ENCODE results near the gene AKAP13.
"Not testable (repeated sequence)": the region's sequence is repeated elsewhere in the genome, so short reads cannot be mapped to it uniquely, and the experiment has no call there.

Gene AKAP13

DNA sequence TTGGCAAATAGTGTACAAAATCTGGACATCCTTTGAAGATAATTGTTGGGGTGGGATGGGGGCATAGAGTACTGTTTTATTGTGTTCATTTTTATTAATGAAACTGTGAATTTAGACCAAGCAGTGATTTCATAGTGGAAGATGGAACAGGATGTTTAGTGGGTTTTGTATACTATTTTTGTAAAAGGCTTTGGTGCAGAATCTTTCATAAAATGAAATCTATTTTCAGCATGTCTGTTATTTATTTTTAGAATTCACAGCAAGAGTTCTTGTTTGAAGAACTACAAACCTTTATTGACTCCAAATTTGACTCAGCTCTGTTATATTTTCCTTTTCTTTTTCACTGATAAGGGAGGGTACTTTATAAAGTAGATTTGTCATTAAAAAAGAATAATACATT lies 145.4 kb downstream of the AKAP13 start:
- Histone ChIP-seq H3K4me1 (ENCODE audit: control insufficient read depth, insufficient read depth, low read length) (peaks cover 26% of the 10 kb centered on the region), H3K9ac (ENCODE audit: low read depth, low read length) (no peak overlapping the region), H3K27ac (ENCODE audit: low read depth, low read length) (no peak overlapping the region), H3K27me3 (ENCODE audit: control insufficient read depth, insufficient read depth, low read length) (no peaks in the 10 kb centered on the region), H3K36me3 (ENCODE audit: control insufficient read depth, insufficient read depth, low read length) (peaks cover 9% of the 10 kb centered on the region; the same call in 1 of the 2 replicates), H3K9me3 (ENCODE audit: control insufficient read depth, insufficient read depth, low read length) (no peaks in the 10 kb centered on the region), H3K4me3 (ENCODE audit: low read depth, low read length) (no peak overlapping the region)

DNA sequence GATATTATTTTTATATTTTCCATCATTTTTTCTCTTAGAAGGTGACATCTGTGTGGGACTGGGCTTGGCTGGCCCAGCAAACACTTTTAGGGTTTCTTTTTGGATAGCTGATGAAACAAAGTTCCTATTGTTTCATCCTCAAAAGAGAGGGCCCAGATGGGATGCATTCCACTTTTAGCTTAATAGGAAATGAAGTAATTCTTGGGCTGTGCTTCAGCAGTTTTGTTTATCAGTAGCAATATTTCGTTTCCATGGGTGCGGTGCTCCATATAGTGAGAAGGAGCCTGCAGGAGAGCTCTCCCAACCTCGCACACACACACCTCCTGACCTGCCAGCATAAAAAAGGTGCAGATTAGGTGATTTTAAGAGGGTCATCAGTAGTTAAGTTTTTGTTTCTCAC lies 147.5 kb downstream of the AKAP13 start:
- Histone ChIP-seq H3K36me3 (ENCODE audit: control insufficient read depth, insufficient read depth, low read length) (peaks cover 3% of the 10 kb centered on the region; the same call in 1 of the 2 replicates), H3K27me3 (ENCODE audit: control insufficient read depth, insufficient read depth, low read length) (no peaks in the 10 kb centered on the region), H3K9ac (ENCODE audit: low read depth, low read length) (no peak overlapping the region), H3K4me1 (ENCODE audit: control insufficient read depth, insufficient read depth, low read length) (peaks cover 22% of the 10 kb centered on the region), H3K27ac (ENCODE audit: low read depth, low read length) (no peak overlapping the region), H3K9me3 (ENCODE audit: control insufficient read depth, insufficient read depth, low read length) (no peaks in the 10 kb centered on the region), H3K4me3 (ENCODE audit: low read depth, low read length) (no peak overlapping the region)

DNA sequence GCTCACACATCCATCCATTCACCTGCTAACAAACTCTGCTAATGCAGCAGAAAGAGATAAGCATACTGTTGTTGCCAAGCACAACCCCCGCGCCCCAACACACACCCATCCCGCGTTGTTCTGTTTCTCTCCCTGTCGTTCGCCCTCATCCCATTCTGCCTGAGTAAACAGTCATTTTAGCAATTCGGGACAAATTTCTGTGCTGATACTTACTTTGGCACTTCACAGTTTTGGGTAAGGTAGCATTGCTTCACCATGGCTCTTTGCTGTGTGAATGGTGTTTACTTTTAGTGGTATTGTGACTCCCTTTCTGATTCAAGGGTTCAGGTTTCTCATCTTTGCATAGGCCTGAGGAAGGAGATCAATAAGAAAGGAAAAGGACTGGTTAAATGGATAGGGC lies 149.7 kb downstream of the AKAP13 start:
- Histone ChIP-seq H3K4me3 (ENCODE audit: low read depth, low read length) (no peak overlapping the region), H3K9me3 (ENCODE audit: control insufficient read depth, insufficient read depth, low read length) (no peaks in the 10 kb centered on the region), H3K36me3 (ENCODE audit: control insufficient read depth, insufficient read depth, low read length) (peaks cover 16% of the 10 kb centered on the region; the same call in 1 of the 2 replicates), H3K27ac (ENCODE audit: low read depth, low read length) (no peak overlapping the region), H3K9ac (ENCODE audit: low read depth, low read length) (no peak overlapping the region), H3K27me3 (ENCODE audit: control insufficient read depth, insufficient read depth, low read length) (no peaks in the 10 kb centered on the region), H3K4me1 (ENCODE audit: control insufficient read depth, insufficient read depth, low read length) (peaks cover 22% of the 10 kb centered on the region)

DNA sequence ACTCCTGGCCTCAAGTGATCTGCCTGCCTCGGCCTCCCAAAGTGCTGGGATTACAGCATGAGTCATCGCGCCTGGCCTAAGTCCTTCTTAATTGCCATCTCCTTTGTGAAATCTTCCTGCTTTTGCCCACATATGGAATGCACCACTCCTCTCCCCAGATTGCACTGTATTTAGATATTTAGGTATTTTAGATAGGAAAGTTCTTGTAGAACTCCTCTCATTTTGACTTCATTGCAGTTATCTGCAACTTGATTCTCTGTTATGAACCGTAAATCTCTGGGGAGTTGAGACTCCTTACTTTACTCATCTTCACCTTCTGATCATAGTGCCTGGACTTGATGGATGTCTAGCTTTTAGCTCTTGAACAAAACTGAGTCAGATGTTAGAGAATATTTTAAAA lies 150.7 kb downstream of the AKAP13 start:
- Histone ChIP-seq H3K4me1 (ENCODE audit: control insufficient read depth, insufficient read depth, low read length) (peaks cover 22% of the 10 kb centered on the region), H3K36me3 (ENCODE audit: control insufficient read depth, insufficient read depth, low read length) (peaks cover 19% of the 10 kb centered on the region; the same call in 1 of the 2 replicates), H3K27me3 (ENCODE audit: control insufficient read depth, insufficient read depth, low read length) (no peaks in the 10 kb centered on the region), H3K27ac (ENCODE audit: low read depth, low read length) (no peak overlapping the region), H3K4me3 (ENCODE audit: low read depth, low read length) (no peak overlapping the region), H3K9ac (ENCODE audit: low read depth, low read length) (no peak overlapping the region), H3K9me3 (ENCODE audit: control insufficient read depth, insufficient read depth, low read length) (no peaks in the 10 kb centered on the region)

- peaks cover 22% of the 10 kb centered on the region for H3K4me1 ChIP-seq (ENCODE audit: control insufficient read depth, insufficient read depth, low read length)
- peaks cover 16% of the 10 kb centered on the region; the same call in 1 of the 2 replicates for H3K36me3 ChIP-seq (ENCODE audit: control insufficient read depth, insufficient read depth, low read length)
- H3K4me3 ChIP-seq (ENCODE audit: low read depth, low read length), result no peak overlapping the region
- no peak overlapping the region for H3K27ac ChIP-seq (ENCODE audit: low read depth, low read length)
- H3K27me3 ChIP-seq (ENCODE audit: control insufficient read depth, insufficient read depth, low read length), result no peaks in the 10 kb centered on the region
- H3K9me3 ChIP-seq (ENCODE audit: control insufficient read depth, insufficient read depth, low read length), result no peaks in the 10 kb centered on the region
- no peak overlapping the region for H3K9ac ChIP-seq (ENCODE audit: low read depth, low read length)
Measured at GRCh38 chr15:85532689-85533088, 152.3 kb downstream of the AKAP13 start.

GRCh38 chr15:85534031-85534430 lies 153.6 kb downstream of the AKAP13 start:
- Histone ChIP-seq H3K36me3 (ENCODE audit: control insufficient read depth, insufficient read depth, low read length) (peaks cover 16% of the 10 kb centered on the region; the same call in 1 of the 2 replicates), H3K4me3 (ENCODE audit: low read depth, low read length) (no peak overlapping the region), H3K27me3 (ENCODE audit: control insufficient read depth, insufficient read depth, low read length) (no peaks in the 10 kb centered on the region), H3K9ac (ENCODE audit: low read depth, low read length) (no peak overlapping the region), H3K27ac (ENCODE audit: low read depth, low read length) (no peak overlapping the region), H3K9me3 (ENCODE audit: control insufficient read depth, insufficient read depth, low read length) (no peaks in the 10 kb centered on the region), H3K4me1 (ENCODE audit: control insufficient read depth, insufficient read depth, low read length) (peaks cover 13% of the 10 kb centered on the region)

DNA sequence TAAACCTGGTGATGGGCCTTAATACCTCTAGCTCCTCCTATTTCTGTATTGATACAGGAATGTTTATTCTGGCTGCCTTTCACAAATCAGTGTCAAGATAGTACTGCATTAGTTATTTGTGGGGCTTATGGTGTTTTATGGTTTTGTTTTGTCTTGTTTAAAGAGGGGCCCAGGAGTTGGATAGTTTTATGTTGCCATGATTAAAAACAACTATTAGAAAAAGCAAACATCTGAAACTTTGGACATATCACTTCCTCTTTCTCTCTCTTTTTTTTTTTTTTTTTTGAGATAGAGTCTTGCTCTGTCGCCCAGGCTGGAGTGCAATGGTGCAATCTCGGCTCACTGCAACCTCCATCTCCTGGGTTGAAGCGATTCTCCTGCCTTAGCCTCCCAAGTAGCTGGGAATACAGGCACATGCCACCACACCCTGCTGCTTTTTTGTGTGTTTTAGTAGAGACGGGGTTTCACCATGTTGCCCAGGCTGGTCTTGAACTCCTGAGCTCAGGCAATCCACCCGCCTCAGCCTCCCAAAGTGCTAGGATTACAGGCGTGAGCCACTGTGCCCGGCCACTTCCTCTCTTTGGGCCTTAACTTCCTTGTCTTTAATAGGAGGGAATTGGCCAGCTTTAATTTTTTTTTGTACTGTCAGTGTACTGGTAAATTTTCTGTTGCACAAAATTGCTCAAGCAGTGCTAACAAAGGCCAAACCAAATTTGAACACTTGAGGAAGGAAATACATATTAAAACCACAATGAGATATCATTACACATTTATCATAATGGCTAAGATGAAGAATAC lies 155.3 kb downstream of the AKAP13 start:
- not testable (repeated sequence) for H3K9me3 ChIP-seq (ENCODE audit: control insufficient read depth, insufficient read depth, low read length); H3K4me3 ChIP-seq (ENCODE audit: low read depth, low read length); H3K27ac ChIP-seq (ENCODE audit: low read depth, low read length); H3K9ac ChIP-seq (ENCODE audit: low read depth, low read length); H3K4me1 ChIP-seq (ENCODE audit: control insufficient read depth, insufficient read depth, low read length); H3K27me3 ChIP-seq (ENCODE audit: control insufficient read depth, insufficient read depth, low read length)
- H3K36me3 ChIP-seq (ENCODE audit: control insufficient read depth, insufficient read depth, low read length), result peaks cover 16% of the 10 kb centered on the region; the same call in 1 of the 2 replicates

GRCh38 chr15:85536341-85536740 lies 155.9 kb downstream of the AKAP13 start:
- no peaks in the 10 kb centered on the region for H3K27me3 ChIP-seq (ENCODE audit: control insufficient read depth, insufficient read depth, low read length)
- no peak overlapping the region for H3K27ac ChIP-seq (ENCODE audit: low read depth, low read length)
- H3K4me1 ChIP-seq (ENCODE audit: control insufficient read depth, insufficient read depth, low read length), result no peaks in the 10 kb centered on the region
- H3K4me3 ChIP-seq (ENCODE audit: low read depth, low read length), result no peak overlapping the region
- no peak overlapping the region for H3K9ac ChIP-seq (ENCODE audit: low read depth, low read length)
- peaks cover 16% of the 10 kb centered on the region; the same call in 1 of the 2 replicates for H3K36me3 ChIP-seq (ENCODE audit: control insufficient read depth, insufficient read depth, low read length)
- H3K9me3 ChIP-seq (ENCODE audit: control insufficient read depth, insufficient read depth, low read length), result no peaks in the 10 kb centered on the region

- H3K27ac ChIP-seq (ENCODE audit: low read depth, low read length), result no peak overlapping the region
- peaks cover 10% of the 10 kb centered on the region; the same call in 1 of the 2 replicates for H3K4me1 ChIP-seq (ENCODE audit: control insufficient read depth, insufficient read depth, low read length)
Measured at GRCh38 chr15:85539491-85539890, 159.1 kb downstream of the AKAP13 start.

DNA sequence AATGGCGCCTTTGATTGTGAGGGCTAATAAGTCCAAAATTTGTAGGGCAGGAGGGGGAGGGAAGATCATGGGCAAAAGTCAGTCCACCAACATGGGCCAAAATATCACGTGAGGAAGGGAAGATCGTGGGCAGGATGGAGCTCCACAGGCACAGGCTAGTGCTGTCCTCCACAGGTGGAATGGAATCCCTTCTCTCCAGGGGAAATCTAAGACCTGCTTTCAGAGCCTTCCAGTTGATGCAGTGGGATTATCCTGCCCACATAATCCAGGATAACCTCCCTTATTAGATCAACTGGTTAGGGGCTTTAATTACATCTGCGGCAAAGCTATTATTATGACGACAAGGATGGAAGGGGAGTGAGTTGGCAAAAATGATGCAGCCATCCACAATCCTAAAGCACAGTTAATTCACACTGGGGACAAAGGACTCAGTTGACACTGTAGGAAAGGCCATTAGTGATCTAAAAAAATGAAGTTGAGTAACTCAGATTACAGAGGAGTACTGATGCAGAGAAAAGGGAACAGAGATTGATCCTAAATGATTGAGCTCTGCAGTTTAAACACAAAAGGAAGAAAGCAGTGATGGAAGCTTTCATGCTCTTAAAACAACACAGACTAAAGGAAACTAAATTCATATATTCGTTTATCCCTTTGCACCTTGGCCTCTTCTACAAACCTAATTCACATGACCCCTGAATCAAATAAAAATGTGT lies 159.8 kb downstream of the AKAP13 start:
- no peak overlapping the region for H3K4me3 ChIP-seq (ENCODE audit: low read depth, low read length)
- H3K27ac ChIP-seq (ENCODE audit: low read depth, low read length), result no peak overlapping the region
- H3K9ac ChIP-seq (ENCODE audit: low read depth, low read length), result no peak overlapping the region
- H3K4me1 ChIP-seq (ENCODE audit: control insufficient read depth, insufficient read depth, low read length), result peaks cover 10% of the 10 kb centered on the region; the same call in 1 of the 2 replicates
- H3K27me3 ChIP-seq (ENCODE audit: control insufficient read depth, insufficient read depth, low read length), result no peaks in the 10 kb centered on the region
- peaks cover 2% of the 10 kb centered on the region for H3K36me3 ChIP-seq (ENCODE audit: control insufficient read depth, insufficient read depth, low read length)
- H3K9me3 ChIP-seq (ENCODE audit: control insufficient read depth, insufficient read depth, low read length), result no peaks in the 10 kb centered on the region

More at GRCh38 chr15:85539491-85539890, 159.1 kb downstream of the AKAP13 start:
- Histone ChIP-seq H3K9me3 (ENCODE audit: control insufficient read depth, insufficient read depth, low read length) (no peaks in the 10 kb centered on the region), H3K36me3 (ENCODE audit: control insufficient read depth, insufficient read depth, low read length) (peaks cover 8% of the 10 kb centered on the region; the same call in 1 of the 2 replicates), H3K27me3 (ENCODE audit: control insufficient read depth, insufficient read depth, low read length) (no peaks in the 10 kb centered on the region), H3K9ac (ENCODE audit: low read depth, low read length) (no peak overlapping the region), H3K4me3 (ENCODE audit: low read depth, low read length) (no peak overlapping the region)

- Histone ChIP-seq H3K9me3 (ENCODE audit: control insufficient read depth, insufficient read depth, low read length) (no peaks in the 10 kb centered on the region), H3K36me3 (ENCODE audit: control insufficient read depth, insufficient read depth, low read length) (no peaks in the 10 kb centered on the region; the same call in 1 of the 2 replicates), H3K9ac (ENCODE audit: low read depth, low read length) (no peak overlapping the region), H3K4me3 (ENCODE audit: low read depth, low read length) (no peak overlapping the region), H3K4me1 (ENCODE audit: control insufficient read depth, insufficient read depth, low read length) (peaks cover 10% of the 10 kb centered on the region; the same call in 1 of the 2 replicates), H3K27me3 (ENCODE audit: control insufficient read depth, insufficient read depth, low read length) (no peaks in the 10 kb centered on the region), H3K27ac (ENCODE audit: low read depth, low read length) (no peak overlapping the region)
Measured at GRCh38 chr15:85541744-85542143, 161.3 kb downstream of the AKAP13 start.

Measured in HUES48 (cell line).